Activated CD4-positive, alpha-beta T cell treated with anti-CD3 and anti-CD28 coated beads, Interleukin-2, Interleukin-4, amounts not matched to agents 100 ng/mL and 50 ng/mL, durations not matched to agents 16 hours and 8 hours (primary cell): ENCODE measurements around the gene GRPEL2.

ENCODE experiments used
- DNase-seq: peaks from one replicate; pipeline ENCODE4 v3.0.0-alpha.2; 2020; ENCODE audit warnings: low spot score

GRPEL2 gene

DNA sequence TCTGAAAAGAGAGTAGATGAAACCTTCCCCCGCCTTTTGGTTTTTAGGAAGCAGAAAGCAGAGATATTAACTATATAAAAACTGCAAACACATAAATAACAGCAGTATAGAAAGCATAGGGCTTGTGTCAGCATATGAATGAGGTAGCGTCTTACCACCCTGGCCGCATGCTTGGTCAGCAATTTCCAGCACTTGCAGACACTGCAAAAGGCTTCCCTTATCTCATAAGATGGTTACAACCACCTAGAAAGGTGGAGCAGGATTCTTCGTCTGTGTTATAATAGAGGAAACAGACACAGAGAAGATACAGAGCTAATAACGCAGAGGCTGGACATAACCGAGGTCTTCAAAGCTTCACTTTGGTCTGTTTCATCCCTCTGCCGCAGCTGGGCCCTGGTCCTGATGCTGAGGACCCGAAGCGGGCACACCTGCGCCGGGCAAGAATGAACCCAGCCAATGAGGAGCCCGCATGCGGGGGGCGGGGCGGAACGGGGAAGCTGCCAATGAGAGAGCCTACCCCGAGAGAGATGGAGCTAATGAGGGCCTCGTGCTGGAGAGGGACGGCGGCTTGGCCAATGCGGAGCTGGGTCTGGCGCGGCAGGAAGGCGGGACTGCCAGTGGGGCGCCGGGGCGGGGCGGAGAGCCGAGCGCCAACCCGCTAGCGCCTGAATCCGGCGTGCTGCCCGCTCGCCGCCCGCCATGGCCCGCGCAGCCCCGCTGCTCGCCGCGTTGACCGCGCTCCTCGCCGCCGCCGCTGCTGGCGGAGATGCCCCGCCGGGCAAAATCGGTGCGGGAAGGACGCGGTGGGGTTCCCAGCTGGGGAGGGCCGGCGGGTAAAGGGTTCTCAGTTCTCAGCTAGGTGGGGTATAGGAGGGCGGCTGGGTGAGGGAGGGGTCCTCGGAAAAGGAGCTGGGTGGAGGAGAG is 12.3 kb downstream of the GRPEL2 start, which contains the start of gene PCYOX1L:
TSS of gene PCYOX1L (plus strand) at position 677 of the 924 bp plus-strand sequence. CDS start at position 700, 23 bp downstream.
- peak; percentile 98 for DNase-seq

DNA sequence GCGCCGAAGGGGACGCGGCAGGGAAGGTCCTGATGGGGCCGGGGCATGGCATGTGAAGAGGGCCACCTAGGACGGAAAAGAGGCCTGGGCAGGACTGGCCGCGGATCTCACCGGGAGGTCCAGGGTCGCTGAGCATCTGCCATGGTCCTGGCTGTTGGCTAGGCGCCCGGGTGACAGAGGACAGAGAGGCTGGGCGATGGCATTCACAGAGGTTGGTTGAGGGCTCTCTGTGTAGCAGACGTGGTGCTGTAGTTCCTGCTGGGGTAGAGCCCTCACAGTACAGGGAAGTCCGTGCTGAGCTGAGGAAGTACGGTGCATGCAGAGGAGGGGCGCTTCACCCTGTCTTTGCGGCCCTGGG is 13.0 kb downstream of the GRPEL2 start:
- DNase-seq: no peak

DNA sequence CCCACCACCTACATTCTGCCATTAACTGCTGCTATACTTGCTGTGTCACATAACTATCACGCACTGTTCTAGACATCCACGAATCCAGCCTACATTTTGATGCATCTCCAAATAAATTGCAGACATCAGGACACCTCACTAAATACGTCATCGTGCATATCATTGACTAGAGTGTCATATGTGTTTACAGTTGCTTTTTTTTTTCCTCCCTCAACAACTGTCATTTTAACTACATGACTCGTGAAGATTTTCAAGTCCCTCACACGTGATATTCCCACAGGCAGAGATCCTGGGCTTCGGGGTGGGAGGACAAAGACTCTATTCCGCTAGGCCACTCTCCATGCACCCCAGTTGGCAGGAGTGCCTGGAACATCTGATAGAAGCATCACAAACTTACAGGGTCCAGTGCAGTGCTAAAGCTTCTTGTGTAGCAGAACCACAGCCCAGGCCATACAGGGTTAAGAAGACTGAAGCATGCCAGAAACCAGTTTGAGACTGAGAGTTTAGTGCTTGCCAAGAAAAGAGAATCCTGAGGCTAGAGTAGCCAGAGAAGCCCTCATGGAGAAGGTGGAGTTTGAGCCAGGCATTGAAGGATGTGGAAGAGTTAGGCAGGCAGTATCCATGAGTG is 13.7 kb downstream of the GRPEL2 start:
- no peak for DNase-seq

DNA sequence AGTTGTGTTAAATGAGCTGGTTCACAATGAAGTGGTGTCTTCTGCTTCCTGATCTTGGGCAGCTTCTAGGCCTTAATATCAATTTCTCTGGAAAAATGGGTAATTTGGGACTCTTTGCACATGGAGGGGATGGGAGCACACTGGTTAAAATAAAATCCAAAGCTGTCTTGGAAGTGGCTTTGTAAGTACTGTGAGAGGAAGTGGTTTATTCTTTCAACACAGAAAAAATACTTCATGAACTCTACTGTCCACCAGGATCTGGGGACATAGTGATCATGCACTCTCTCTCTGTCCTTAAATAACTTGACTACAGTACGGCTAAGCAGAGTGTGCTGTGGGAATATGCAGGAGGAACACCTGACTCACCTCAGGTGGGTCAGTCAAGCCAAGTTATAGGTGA is 15.0 kb downstream of the GRPEL2 start:
- no peak for DNase-seq

DNA sequence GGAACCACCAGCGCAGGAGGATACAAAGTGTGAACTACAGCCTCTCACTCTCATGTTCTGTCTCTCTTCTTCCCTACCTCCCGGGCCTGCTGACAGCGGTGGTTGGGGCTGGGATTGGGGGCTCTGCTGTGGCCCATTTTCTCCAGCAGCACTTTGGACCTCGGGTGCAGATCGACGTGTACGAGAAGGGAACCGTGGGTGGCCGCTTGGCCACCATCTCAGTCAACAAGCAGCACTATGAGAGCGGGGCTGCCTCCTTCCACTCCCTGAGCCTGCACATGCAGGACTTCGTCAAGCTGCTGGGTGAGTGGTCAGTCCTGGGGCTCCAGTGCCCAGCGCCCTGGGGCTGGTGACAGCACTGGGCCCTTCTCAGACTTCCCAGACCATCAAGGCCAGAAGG is 17.2 kb downstream of the GRPEL2 start:
- no peak for DNase-seq

DNA sequence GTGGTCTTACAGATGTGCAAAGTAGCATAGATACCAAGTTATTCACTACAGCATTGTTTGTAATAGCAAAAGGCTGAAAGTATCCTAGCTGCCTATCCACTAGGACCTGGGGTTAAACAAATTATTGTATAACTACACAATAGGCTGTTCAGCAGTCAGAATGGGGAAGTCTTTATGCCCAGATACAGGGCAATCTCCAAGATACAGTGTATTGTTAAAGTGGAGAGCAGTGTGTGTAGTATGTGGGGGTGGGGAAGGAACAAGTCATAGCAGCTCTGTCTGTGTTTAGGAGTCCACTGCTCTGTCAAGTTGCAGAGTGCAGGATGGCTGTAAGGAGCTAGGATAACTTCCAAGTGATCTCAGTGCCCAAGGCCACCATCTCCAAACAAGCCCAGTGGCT is 18.1 kb downstream of the GRPEL2 start:
- no peak for DNase-seq

DNA sequence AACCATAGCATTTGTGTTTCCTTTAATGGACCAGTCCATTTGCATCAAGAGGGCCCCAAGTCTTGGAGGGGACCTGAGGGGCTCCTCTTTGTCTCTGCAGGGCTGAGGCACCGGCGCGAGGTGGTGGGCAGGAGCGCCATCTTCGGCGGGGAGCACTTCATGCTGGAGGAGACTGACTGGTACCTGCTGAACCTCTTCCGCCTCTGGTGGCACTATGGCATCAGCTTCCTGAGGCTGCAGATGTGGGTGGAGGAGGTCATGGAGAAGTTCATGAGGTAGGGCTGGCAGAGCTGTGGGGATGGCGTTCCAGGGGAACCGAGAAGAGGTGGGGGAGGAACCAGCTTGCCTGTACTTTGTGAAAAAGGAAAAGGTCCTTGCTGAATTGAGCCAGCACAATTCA is 18.6 kb downstream of the GRPEL2 start:
- no peak for DNase-seq

DNA sequence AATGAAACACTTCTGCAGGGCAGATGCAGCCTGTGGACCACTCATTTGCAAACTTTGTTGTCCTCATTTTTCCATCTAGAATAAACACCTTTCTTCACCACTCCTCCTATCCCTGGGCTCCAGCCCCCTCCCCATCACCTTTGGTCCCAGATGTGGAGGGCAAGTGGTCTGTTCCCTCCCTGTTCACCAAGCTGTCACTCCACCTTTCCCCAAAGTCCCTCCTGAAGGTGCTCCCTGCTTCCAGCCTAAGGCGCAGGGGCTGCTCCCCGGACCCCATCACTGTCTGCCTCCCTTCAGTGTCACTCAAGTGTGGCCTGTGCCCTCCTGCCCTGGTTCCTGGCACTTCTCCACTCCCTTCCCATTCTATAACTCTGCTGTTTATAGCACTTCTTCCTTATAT is 19.4 kb downstream of the GRPEL2 start:
- DNase-seq: no peak

DNA sequence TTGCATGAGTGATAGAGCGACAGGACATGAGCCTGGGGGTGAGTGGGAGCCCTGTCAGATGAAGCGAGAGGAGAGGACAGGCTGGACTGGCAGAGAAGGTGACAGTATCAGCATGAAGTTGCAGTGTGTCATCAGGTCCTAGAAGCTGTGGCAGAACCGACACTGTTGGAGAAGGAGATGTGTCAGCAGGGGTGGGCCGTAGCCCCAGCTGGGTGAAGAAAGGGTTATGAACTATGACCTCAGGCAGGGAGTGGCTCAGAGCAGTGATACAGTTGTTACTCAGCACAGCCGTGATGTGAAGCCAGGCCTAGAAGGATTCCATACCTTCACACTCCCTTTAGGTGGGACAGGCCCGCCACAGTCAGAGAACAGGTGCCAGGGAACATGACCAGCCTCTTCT is 20.1 kb downstream of the GRPEL2 start:
- DNase-seq: no peak

DNA sequence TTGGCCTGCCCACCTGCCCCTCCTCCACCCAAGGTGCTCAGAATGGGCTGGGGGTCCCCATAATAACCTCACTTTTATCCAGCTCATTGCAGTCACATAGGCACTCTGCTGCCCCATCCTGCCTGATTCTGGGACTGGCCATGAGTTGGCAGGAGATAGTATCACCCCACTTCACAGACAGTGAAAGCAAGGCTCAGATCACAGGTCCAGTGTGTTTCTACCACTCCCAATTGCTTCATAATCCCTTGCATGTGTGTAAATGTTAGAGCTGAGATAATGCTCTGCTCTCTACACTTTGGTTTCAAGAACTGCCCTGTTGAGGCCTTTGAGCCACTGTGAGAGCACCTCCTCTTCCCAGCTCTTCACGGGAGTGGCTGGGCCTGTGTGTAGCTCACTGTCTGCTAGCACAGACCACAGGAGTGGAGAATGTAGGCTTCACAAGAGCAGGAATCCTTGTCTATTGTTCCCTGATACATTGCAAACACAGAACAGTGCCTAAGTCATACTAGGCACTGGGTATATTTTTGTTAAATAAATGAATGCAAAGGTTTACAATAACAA is 20.9 kb downstream of the GRPEL2 start:
- DNase-seq: no peak

DNA sequence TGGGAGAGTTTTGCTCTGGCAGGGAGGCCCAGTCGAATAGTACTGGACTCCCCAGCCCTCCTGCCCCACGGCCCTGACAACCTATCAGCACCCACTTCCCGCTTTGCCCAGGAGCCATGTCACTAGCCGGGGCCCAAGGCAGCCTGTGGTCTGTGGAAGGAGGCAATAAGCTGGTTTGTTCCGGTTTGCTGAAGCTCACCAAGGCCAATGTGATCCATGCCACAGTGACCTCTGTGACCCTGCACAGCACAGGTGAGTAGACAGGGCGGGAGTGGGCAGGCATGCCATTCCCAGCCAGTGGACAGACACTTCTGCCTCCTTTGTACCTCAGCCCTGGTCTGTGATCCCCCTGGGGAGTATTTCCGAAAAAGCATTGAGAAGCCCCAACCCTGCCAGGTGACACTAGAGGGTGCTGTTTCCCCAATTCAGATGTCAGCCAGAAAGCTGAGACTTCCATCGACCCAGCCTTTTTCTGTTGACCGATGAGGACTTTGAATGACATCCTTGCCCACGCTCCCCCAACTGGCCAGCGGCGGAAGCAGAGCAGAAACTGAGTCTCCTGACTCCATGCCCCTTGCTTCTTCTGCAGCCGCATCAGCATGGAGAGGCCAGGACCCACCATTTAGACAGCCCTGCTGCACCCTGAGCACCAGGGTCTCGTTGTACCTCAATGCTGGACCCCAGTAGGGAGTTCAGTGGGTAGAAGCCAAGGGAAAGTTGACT is 22.1 kb downstream of the GRPEL2 start:
- DNase-seq: peak; percentile 54

DNA sequence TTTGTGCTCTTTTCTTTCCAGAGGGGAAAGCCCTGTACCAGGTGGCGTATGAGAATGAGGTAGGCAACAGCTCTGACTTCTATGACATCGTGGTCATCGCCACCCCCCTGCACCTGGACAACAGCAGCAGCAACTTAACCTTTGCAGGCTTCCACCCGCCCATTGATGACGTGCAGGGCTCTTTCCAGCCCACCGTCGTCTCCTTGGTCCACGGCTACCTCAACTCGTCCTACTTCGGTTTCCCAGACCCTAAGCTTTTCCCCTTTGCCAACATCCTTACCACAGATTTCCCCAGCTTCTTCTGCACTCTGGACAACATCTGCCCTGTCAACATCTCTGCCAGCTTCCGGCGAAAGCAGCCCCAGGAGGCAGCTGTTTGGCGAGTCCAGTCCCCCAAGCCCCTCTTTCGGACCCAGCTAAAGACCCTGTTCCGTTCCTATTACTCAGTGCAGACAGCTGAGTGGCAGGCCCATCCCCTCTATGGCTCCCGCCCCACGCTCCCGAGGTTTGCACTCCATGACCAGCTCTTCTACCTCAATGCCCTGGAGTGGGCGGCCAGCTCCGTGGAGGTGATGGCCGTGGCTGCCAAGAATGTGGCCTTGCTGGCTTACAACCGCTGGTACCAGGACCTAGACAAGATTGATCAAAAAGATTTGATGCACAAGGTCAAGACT is 22.8 kb downstream of the GRPEL2 start:
- no peak for DNase-seq

DNA sequence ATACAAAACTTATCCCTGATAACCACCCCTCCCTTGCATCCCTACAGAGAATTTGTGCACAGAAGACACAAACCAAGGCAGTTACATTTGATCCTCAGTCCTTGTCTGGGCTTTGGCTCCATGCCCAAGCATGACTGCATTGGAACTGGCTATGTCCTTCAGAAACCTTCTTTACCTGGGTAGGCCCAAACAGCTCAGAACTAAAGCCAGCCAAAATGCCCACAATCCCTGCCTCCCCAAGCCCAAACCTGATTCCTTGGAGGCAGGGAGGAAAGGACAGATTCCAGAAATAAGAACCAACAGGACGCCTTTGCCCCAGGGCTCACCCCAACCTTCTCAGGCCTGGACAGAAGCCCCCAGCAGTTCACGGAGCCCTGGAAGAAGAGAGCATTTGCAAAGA is 25.6 kb downstream of the GRPEL2 start:
- no peak for DNase-seq

DNA sequence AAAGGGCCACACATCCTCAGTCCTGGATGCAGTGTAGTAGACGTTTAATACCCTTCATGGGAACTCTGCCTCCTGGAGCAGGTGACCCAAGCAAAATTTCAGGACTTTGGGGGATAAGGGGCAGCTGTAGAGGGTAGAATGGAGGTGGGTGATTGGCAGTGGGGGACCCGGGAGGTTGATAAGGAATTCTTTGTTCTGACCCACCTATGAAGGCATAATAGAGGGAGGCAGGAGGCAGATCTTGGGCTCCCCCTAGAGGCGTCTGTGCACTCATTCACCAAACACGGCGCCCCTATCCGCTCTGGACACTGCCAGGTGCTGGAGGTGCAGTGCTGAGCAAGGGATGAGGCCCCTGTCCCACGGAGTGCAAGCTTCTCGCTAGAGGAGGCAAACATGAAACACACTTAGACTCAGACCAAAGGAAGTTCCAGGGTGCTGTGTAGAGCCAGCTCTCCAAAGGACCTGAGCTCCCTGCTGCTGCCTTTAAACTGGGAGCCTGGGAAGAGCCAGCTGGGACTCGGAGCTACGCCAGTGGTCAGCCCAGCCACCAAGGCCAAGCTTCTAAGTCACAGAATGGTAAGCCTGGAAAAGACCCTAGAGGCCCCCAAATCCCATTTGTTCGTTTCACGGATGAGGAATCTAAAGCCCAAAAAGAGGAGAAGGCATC is 26.1 kb downstream of the GRPEL2 start:
- DNase-seq: peak; percentile 70

DNA sequence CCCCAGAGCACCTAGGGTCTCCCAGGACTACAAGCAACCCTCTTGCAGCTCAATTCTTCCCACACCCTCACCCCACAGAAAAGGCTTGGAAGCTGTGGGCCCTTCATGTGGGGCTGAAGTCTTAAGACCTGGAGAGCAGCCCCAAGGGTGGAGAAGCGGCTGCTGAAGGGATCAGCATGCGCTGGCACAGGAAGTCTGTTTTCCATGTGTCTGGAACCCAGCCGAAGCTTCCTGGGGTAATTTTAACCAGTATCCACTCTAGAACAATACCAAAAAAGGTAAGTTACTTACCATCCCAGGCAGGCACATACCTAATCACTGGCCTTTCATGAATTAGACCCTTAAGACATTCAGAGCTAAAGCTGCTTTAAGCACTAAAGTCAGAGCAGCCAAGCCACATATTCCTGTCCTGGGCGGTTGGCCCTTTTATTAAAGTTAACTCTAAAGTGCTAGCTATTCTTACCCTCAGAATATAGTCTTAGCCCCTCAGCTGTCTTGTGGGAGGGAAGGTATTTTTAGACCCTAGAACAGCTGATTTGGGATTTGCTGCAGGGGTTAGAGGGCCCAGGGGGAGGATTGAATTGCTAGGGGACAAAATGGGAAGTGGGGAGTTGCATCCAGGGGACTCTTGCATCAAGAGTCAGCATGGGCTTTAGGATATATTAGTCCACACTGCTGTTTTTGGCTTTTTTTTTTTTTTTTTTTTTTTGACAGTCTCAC is 26.9 kb downstream of the GRPEL2 start:
- no peak for DNase-seq

DNA sequence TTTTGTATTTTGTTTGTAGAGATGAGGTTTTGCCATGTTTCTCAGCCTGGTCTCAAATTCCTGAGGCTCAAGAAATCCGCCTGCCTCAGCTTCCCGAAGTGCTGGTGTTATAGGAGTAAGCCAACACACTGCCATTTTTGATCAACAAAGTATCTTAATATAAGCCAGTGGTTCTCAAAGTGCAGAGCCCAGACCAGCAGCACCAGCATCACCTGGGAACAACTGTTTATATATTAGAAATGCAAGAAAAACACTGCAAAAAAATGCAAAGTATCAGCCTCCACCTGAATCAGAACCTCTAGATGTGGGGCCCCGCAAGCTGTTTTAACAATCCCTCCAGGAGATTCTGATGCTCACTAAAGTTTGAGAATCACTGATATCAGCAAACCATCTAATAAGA is 27.6 kb downstream of the GRPEL2 start:
- DNase-seq: no peak

DNA sequence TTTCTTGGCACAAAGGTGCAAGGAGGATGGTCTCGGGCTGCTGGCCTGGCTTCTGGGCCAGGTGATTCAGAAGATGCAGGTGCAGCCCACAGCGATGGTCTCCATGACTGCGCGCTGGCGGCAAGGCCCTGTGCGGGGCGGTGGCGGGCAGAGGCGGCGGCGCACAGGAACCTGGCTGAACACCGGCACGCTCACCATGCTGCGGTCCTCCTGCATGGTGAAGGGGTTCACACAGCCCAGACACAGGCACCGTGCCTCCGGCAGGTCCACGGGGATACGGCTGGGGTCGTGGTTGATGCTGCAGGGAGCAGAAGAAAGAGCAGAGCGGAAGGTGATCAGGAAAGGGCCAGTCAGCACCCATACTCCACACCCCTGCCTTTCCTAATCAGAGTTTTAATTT is 29.0 kb downstream of the GRPEL2 start:
- DNase-seq: no peak

DNA sequence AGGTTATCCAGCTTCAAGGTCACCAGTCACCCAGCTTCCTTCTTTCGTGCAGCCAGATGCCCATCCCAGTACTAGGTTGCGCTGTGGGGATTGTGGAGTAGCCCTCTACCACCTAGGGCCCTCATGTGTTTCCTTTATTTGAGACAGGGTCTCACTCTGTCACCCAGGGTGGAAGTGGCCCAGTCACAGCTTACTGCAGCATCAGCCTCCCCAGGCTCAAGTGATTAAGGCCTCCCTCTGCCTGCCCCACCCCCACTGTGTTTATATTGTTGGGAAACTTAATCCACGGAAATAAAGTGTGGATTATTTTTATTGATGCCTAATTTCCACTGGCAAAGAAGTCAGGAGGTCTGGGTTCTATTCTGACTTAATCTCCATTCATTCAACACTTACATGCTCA is 29.5 kb downstream of the GRPEL2 start:
- no peak for DNase-seq

DNA sequence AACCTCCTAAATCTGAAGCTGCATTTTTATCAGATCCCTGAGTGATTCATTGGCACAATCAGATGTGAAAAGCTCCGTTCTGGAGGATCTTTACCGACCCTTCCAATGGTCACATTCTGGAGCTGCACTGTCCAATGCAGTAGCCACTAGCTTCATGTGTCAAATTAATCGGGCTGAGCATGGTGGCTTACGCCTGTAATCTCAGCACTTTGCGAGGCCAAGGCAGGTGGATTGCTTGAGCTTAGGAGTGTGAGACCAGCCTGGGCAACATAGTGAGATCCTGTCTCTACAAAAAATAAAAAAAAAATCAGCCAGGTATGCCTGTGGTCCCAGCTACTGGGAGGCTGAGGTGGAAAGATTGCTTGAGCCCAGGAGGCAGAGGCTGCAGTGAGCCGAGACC is 30.1 kb downstream of the GRPEL2 start:
- DNase-seq: no peak

DNA sequence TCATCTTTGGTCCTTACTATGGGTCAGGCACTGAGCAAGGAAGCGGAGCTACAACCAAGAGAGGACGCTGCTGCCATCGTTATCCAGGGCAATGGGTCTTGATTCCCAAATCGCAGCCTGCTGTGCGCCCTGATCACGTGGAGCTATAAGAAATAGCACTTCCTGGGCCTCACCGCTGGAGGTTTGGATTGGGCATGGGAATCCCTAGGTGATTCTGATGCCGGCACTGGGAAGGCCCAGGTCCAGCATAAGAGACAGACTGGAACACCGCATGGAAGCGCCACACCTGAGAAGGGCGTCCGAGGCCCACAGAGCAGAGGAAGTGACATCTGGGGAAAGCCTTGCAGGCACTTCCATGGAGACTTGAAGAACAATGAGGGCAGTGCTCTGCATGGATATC is 30.8 kb downstream of the GRPEL2 start:
- no peak for DNase-seq
